Head of caudate nucleus (tissue), 42 donors: Measurements from ENCODE around the gene TRIM67.

Experiments used
- DNase-seq, 42 donors: peaks; one replicate each; pipeline versions ENCODE4 v3.0.0 to v3.0.0-alpha.2; 2020 to 2021; ENCODE audit warnings: mixed read lengths in 7 of 42
- intact Hi-C: fragments of 100-400 bp; cut with DNase I; formaldehyde crosslinking; loops from one replicate; pipeline ENCODE4 v1.15.0; 2022

TRIM67 gene

DNA sequence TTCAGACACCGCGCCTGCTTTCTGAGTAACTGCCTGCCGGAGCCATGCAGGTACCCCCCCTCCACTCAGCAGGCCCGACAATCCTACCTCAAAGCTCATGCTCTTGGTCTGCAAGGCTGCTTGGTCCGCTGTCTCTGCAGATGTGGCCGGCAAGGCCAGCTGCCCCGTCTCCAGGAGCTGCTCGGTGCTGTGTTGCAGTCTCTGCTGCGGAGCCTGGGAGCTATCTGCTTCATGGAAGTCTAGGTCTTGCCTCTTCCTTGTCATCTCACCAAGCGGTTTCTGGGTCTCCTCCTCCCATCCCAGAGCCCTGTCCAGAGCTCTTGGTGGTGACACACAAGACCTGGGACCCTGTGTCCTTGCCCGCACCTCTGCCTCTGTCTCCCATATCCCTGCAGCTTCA, 55.2 kb downstream of the TRIM67 start:
- DNase-seq = no peak
- intact Hi-C loops = loop anchor here (10.0 kb wide), 2 partner anchors 282 to 422 kb away; no protein-coding TSS in a partner anchor

DNA sequence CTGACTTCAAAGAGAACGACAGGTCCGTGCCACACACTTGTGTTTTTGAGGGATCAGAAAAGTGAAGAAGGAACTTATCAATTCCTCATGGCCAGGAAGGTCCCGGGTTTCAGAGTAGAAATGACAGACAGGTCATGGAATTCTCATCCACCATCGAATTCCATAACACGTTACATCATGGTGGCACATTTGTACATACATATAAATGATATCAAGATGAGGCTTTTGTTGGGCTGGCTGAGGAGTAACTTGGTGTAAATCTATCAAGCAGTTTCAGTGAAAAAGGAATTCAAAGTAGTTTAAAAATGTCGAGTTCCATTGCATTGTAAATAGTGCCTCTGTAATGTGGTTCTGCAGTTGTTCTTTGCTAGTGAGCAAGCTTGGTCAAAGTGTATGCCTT, 56.2 kb downstream of the TRIM67 start:
- intact Hi-C loops = loop anchor here (10.0 kb wide), 2 partner anchors 283 to 423 kb away; no protein-coding TSS in a partner anchor
- DNase-seq = no peak

DNA sequence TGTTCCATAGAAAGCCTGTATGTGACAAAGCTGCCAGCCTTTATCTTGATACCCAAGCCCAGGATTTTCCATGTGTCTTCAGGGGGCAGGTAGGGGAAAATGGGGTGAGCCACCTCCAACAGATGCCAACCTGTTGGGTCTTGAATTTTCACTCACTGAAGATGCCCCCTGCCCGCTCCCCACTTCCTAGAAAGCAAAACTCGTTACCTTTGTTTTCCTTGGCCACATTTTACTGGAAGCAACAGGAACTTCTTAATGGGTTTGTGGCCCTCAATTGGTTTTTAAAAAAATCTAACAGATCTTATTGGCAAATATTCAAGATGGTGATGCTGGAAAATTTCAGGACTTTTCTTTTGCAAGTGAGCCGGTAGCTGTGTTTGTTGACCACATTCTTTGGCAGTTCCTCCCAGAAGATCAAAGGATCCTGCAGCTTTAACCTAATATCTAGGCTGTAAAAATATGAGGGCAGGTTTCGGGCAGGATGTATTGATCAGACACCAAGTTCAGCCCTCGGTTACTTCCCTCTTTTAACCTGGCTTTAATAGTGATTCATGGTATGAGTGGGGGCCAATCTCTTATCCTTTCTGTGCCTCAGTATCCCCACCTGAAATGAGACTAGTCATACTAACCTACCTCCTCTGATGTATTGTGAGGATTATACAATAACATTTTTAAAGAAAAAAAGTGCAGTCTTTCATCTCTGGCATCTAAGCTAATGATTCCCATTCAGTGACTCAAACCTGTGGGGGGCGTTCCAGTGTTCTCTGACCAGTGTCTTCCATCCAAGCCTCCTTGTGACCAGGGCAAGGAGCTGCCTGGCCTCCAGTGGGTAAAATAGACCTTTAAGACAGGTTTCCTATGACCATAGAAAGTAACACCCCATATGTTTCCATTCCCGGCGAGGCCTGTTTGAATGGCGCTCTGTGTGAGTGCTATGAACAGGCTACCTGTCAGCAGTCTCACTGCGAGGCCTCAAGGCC, 57.9 kb downstream of the TRIM67 start:
- intact Hi-C loops = loop anchor here (10.0 kb wide), 2 partner anchors 285 to 425 kb away; no protein-coding TSS in a partner anchor
- no peak for DNase-seq

DNA sequence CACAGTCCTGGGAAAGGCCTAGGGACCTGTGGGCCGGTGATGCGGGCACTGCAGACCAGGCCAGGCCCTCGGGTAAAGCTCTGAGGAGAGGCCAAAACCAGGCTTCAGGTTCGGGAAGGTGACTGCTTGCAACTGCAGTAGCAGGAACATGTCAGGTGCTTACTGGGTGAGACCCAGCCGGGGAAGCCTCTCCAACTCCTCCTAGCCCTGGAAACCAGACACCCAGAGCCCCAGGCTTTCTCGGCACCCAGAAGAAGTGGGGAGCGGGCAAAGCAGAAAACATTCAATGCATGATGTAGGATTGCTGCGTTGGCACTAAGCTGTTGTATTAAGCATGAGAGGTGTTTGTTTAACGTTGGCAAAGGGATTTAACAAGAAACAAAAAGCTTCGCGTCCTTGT, 58.9 kb downstream of the TRIM67 start:
- intact Hi-C loops = no loop called here
- DNase-seq = no peak

DNA sequence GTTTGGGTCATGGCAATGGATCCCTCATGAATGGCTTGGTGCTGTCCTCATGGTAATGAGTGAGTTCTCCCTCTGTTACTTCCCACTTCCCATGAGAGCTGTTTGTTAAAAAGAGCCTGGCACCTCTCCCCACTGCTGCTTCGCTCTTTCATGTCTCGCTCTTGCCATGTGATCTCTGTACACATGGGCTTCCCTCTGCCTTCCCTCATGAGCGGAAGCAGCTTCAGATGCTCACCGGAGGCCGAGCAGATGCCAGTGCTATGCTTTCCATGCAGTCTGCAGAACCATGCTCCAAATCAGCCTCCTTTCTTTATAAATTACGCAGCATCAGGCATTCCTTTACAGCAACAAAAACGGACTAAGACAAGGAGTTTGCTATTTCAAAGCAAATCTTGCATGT, 64.3 kb downstream of the TRIM67 start:
- intact Hi-C loops = no loop called here
- no peak for DNase-seq

DNA sequence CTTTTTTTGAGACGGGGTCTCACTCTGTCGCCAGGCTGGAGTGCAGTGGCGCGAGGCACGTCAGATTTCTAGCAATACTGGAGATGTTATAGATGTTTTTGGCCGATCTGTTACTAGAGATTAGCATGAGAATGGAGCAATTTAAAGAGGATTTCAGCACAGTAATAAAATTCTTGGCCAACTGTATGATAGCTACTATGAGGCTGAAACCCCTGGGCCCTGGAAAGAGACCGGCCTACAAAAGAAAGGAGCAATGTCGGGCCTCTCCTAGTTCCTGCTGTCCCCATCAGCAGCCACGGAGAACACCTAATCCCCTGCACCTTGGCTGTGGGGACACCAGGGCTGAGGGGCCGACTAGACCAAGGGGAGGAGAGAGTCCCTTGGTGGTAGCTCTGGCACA, 69.7 kb downstream of the TRIM67 start:
- intact Hi-C loops = loop anchor here (10.0 kb wide), 1 partner anchor 103 kb away; the partner anchor contains the start of genes EXOC8 and SPRTN
- no peak for DNase-seq

DNA sequence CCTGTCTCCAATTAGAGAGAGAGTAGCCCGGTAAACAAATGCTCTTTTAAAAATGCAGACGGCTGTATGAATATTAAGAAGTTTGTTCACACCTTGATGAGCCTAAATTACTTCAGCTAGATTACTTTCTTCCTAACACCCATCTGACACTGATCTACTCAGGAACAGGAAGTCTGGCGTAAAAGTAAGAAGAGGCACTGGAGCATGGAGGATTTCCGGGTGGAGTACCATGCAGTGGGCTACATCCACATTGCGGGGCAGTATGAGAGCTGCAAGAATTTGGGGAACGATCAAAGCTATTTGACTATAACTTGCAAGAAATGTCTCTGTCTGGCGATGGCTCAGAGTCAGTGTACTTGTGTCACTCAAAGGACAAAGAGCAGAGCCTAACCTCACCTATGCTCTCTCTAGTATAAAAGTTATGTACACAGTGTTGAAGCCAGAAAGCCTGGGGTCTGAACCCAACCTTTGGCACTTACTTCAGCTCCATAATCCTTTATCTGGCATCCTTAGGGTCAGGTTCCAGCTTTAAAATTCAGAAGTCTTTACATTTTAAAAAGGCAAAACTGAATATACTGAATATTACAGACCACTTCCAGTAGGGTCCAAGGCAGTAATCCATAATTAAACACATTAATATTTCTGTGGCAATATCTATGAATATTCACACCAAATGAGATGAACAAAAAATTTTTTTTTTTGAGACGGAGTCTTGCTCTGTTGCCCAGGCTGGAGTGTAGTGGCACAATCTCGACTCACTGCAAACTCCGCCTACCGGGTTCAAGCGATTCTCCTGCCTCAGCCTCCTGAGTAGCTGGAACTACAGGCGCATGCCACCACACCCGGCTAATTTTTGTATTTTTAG, 71.2 kb downstream of the TRIM67 start:
- no peak for DNase-seq
- intact Hi-C loops = loop anchor here (10.0 kb wide), 1 partner anchor 102 kb away; the partner anchor contains the start of genes EXOC8 and SPRTN

DNA sequence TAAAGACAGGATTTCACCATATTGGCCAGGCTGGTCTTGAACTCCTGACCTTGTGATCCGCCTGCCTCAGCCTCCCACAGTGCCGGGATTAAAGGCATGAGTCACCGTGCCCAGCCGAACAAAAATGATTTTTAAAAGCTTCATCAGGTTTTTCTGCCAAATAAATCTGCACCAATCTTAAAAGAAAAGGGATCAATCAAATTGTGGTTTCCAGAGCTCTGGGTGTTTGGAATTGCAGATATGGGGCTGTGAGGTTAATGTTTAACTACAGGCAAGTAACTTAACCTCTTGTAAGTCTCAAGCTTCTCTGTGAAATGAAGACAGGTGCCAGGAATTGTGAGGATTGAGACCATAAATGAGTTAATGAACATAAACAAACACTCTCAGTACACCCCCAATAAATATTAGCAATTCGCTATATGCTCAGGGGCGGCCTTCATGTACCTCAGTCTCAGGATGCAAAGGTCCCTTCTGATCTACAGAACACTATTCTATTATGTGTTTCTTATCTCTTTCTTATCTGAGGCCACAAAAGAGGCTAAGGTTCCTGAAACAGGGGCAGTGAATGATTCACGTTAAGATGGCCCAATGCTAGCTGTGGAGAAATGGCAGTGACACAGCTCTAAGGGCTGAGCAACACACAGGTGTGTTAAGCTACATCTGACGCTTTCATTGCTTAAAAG, 72.0 kb downstream of the TRIM67 start:
- intact Hi-C loops = loop anchor here (10.0 kb wide), 1 partner anchor 101 kb away; the partner anchor contains the start of genes EXOC8 and SPRTN
- DNase-seq = no peak

DNA sequence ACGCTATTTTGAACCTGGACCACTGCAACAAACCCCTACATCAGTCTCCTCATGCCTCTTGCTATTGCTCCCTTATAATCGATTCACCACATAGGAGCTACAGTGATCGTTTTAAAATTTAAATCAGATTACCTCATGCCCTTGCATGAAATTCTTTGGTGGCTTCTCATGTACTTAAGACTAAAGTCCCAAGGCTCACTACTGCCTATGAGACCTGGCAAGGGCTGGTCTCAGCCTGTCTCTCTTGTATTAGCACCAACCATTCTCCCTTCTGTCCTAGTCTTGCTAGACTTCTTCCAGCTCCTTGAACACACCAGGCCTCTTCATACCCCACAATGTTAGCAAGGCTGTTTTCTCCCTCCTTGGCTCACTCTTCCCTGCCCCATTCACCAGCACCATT, 72.6 kb downstream of the TRIM67 start:
- no peak for DNase-seq
- intact Hi-C loops = loop anchor here (10.0 kb wide), 1 partner anchor 100 kb away; the partner anchor contains the start of genes EXOC8 and SPRTN

DNA sequence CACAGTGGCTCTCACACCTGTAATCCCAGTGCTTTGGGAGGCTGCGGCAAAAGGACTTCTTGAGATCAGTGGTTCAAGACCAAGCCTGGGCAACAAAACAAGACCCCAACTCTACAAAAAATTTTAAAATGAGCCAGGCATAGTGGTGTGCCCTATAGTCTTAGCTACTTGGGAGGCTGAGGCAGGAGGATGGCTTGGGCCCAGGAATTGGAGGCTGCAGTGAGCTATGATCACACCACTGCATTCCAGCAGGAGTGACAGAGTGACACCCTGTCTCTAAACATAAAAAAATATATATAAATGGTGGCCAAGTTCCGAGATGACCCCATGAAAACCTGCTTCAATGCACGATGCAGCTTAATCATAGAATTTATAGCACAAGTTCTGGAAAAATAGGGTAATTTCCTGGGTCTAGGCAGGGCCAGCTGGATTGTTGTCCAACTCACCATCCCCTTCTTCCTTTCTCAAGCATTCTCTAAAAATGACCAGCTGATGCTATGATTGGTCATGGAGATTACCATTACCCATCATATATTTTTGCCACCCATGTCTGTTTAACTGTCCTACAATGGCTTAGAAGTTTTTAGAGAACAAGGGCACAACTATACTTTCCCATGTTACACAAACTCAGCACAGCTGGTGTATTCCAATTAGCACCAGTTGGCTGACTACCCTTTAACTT, 73.8 kb downstream of the TRIM67 start:
- intact Hi-C loops = loop anchor here (10.0 kb wide), 1 partner anchor 99 kb away; the partner anchor contains the start of genes EXOC8 and SPRTN
- DNase-seq = no peak

DNA sequence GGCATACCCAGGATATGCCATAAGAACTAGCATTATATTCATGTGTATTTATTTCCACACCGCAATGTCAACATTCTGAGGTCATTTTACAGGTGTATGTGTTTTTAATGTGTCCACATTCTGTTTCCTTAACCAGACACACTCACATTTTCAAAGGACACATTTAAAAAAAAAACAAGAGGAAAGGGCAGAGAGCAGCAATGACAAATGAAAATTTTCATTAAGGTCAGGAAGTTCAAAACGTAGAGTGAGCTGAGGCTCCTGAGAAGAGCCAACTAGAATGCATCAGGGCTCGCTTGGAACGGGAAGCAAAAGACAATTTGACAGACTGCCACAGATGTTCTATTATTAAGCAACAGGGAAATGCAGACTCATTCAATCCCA, 74.3 kb downstream of the TRIM67 start:
- intact Hi-C loops = loop anchor here (10.0 kb wide), 1 partner anchor 99 kb away; the partner anchor contains the start of genes EXOC8 and SPRTN
- DNase-seq = no peak

DNA sequence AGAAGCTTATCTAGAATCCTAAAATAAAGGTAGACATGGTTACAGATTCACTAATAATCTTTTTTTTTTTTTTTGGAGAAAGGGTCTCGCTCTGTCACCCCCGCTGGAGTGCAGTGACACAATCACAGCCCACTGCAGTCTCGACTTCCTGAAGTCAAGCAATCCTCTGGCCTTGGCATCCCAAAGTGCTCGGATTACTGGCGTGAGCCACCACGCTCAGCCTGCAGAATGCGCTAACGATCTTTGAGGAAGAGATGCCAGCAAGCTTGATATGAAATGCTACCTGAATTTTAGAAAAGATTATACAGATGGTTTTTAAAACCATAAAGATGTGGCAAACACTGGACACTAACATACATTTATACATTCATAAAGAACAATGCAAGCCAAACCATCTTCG, 75.1 kb downstream of the TRIM67 start:
- intact Hi-C loops = loop anchor here (10.0 kb wide), 1 partner anchor 98 kb away; the partner anchor contains the start of genes EXOC8 and SPRTN
- no peak for DNase-seq

DNA sequence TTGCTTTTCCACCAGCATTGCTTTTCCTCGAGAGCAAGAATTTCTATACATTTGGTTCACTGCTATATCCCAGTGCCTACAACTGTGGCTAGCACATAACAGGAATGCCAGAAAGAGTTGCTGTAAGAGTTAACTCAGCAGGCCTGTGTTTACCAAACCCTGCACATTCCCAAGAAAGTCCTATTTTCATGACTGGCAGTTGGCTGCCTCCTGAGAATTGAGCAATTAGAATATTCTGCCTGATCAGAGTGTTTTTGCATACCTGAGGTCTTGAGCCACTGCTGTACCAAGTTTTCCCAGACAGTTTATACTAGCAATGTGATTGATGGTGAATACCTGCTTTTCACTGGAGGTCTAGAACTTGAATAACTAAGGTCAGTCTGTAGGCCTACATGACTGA, 76.4 kb downstream of the TRIM67 start:
- intact Hi-C loops = loop anchor here (10.0 kb wide), 1 partner anchor 97 kb away; the partner anchor contains the start of genes EXOC8 and SPRTN
- no peak for DNase-seq

DNA sequence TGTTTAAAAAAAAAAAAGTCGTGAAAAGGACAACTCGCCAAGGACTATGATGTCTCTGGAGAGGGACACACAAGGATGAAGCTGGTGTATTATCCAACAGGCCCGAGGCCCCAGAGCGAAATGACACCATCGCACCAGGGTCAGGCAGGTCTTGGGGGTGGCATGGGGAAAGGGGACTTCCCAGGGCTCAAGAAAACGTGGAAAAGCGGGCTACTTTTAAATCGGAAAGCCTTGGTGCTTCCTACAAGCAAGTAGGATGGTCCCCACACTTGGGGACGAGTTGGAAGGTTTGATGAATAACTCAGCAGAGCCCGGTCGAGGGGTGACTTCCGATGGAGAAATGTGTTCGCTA, 78.6 kb downstream of the TRIM67 start:
- intact Hi-C loops = no loop called here
- peak in 3 of 42 donors; percentile 5 to 37 (median 6) for DNase-seq

DNA sequence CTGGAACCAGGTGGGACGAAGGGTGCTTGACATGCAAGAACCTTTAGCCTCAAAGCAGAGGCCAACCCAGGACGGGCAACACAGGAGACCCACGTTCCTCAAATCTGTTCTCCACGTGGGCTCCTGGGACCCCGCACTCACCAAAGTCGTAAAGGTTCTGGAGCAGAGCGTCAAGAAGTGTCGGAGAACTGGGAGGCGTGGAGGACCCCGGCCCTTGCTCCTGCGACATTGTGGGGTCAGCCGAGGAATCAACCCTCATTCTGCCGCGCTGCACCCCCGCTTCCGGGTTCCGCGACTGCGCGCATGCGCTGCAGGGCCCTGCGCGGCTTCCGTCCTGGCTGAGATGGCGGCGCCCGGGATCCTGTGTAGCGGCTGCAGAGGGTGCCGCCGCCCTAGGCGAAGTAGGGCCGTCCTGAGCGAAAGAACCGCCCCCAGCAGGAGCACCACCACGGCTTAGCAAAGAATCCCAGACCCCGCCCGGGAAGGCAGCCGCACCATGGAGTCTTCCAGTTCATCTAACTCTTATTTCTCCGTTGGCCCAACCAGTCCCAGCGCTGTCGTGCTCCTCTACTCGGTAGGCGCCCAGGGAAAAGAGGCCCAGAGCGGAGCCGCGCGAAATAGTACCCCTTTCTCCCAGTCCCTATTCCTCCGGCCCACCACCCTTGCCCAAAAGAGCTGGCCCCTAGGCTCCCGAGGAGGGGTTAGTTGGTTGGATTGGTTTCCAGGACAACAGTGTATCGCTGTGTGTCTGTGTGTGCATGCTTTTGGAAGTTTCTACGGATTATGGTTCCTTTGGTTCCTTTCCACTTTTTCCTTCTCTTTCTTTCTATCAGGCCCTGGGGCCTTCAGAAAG, 79.3 kb downstream of the TRIM67 start, which contains the start of gene GNPAT:
GNPAT (plus strand) TSS at position 330 of the 853 bp plus-strand sequence; CDS start at position 497, 167 bp downstream.
- peak; percentile 67 to 94 (median 87) for DNase-seq
- intact Hi-C loops = no loop called here

DNA sequence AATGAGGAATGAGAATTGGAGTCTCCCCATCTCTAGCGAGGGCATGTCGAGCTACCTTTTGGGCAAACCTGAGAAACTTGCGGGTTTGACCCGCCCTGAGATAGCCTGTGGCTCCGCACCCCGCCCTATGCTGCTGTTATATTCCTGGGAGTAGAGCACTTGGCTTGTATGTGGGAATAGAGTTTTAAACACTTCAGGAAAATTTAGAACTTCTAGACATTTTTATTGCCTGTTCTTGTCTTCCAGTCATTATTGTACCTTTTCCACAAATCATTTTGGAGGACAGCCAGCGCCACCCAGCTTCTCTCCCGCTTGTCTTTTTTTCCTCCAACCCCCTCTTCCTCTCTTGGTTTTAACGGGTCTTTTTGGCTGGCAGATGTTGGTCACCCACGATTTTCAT, 79.9 kb downstream of the TRIM67 start:
- intact Hi-C loops = no loop called here
- DNase-seq = peak in 31 of 42 donors; percentile 11 to 63 (median 27)
